B cell (primary cell): ENCODE measurements around the gene ATF4. TPM values are rescaled to one million over a fixed set of nuclear protein-coding genes. Genes with fewer than 3 reads are reported as not detected.

Experiments used
- ATAC-seq: fragments of 200-7000 bp; cut with Tn5 transposase; one replicate; pipeline ENCODE4 v1.10.0; 2021; ENCODE audit warnings: low read depth, mild to moderate bottlenecking, moderate number of reproducible peaks, moderate library complexity
- CTCF ChIA-PET: fragments of 350-600 bp; sonication (Branson Sonifier 250); formaldehyde crosslinking; loops from one replicate; lab custom pipeline; 2021; ENCODE audit warnings: antibody characterized with exemption, inconsistent platforms; lab: Charles Lee
- POLR2A ChIA-PET: fragments of 350-600 bp; sonication (Branson Sonifier 250); formaldehyde crosslinking; loops from one replicate; lab custom pipeline; 2021; ENCODE audit warnings: antibody characterized with exemption; lab: Charles Lee
- DNase-seq: peaks from one replicate; pipeline ENCODE4 v3.0.0; 2013
- H2AFZ ChIP-seq: 2 replicates; pipeline ENCODE4 v1.6.1; 2012; ENCODE audit warnings: mild to moderate bottlenecking, low read depth, low read length; ENCODE audit not compliant: insufficient read depth, poor library complexity, severe bottlenecking
- H3K27ac ChIP-seq, 2 donors: 1 replicate in 1 of 2; 2 replicates in 1 of 2; pipeline ENCODE4 v1.5.1; 2012 to 2013; ENCODE audit warnings: low read length in 2 of 2, mild to moderate bottlenecking in 2 of 2, moderate library complexity in 1 of 2
- H3K27me3 ChIP-seq, 4 experiments: fragments of 200-600 bp in 1 of 4; sonication (generic) in 1 of 4; replicated peaks in 1 of 4; 1 replicate in 2 of 4; 2 replicates in 2 of 4; pipeline versions ENCODE4 v1.6.1 to v1.7.0; 2013 to 2016; ENCODE audit warnings: low read length in 3 of 4, mild to moderate bottlenecking in 2 of 4, mixed read lengths in 1 of 4, moderate library complexity in 1 of 4; ENCODE audit not compliant: insufficient read depth in 4 of 4, control insufficient read depth in 3 of 4; ENCODE audit errors: control extremely low read depth in 1 of 4
- H3K36me3 ChIP-seq, 2 experiments: replicated peaks in 1 of 2; 1 replicate in 1 of 2; 2 replicates in 1 of 2; pipeline versions ENCODE4 v1.6.1 to v1.7.1; 2013; ENCODE audit warnings: low read length in 1 of 2; ENCODE audit not compliant: insufficient read depth in 2 of 2, control insufficient read depth in 1 of 2; ENCODE audit errors: control extremely low read depth in 1 of 2, extremely low read depth in 1 of 2
- H3K4me1 ChIP-seq, 2 donors: fragments of 200-600 bp in 1 of 2; sonication (generic) in 1 of 2; 1 replicate in 1 of 2; 2 replicates in 1 of 2; pipeline versions ENCODE4 v1.5.1 to v1.6.1; 2013 to 2017; ENCODE audit warnings: low read length in 2 of 2; ENCODE audit not compliant: control insufficient read depth in 2 of 2, insufficient read depth in 2 of 2
- H3K4me2 ChIP-seq: replicated peaks from 2 replicates; pipeline ENCODE3; 2012; ENCODE audit warnings: mild to moderate bottlenecking, low read depth, low read length; ENCODE audit not compliant: poor library complexity, severe bottlenecking
- H3K4me3 ChIP-seq, 5 experiments: fragments of 200-600 bp in 1 of 5; sonication (generic) in 1 of 5; 1 replicate in 3 of 5; 2 replicates in 2 of 5; pipeline versions ENCODE4 v1.5.1 to v1.7.0; 2011 to 2016; ENCODE audit warnings: low read length in 4 of 5, mild to moderate bottlenecking in 4 of 5, low read depth in 2 of 5, control low read depth in 1 of 5, moderate library complexity in 1 of 5; ENCODE audit not compliant: insufficient read depth in 1 of 5; ENCODE audit errors: control extremely low read depth in 1 of 5, extremely low read depth in 1 of 5
- H3K79me2 ChIP-seq: fragments of 200-600 bp; sonication (generic); one replicate; pipeline ENCODE4 v1.6.0; 2016; ENCODE audit warnings: low read length; ENCODE audit not compliant: control insufficient read depth, insufficient read depth
- H3K9ac ChIP-seq: fragments of 200-600 bp; sonication (generic); 2 replicates; pipeline ENCODE4 v1.6.1; 2017; ENCODE audit warnings: mild to moderate bottlenecking, low read length, moderate library complexity
- H3K9me3 ChIP-seq, 3 donors: one replicate each; pipeline versions ENCODE4 v1.6.1 to v1.7.1; 2013; ENCODE audit warnings: low read length in 2 of 3; ENCODE audit not compliant: control insufficient read depth in 2 of 3, insufficient read depth in 1 of 3; ENCODE audit errors: control extremely low read depth in 1 of 3
- H4K20me1 ChIP-seq: 2 replicates; pipeline ENCODE4 v1.6.0; 2012; ENCODE audit warnings: mild to moderate bottlenecking, low read length; ENCODE audit not compliant: insufficient read depth, control insufficient read depth, poor library complexity, severe bottlenecking
- H3K27ac Mint-ChIP-seq: one replicate; pipeline ENCODE4 v1.8.0; 2021; ENCODE audit warnings: mixed read lengths
- H3K27me3 Mint-ChIP-seq: one replicate; pipeline ENCODE4 v1.8.0; 2021; ENCODE audit warnings: mixed read lengths
- H3K4me1 Mint-ChIP-seq: one replicate; pipeline ENCODE4 v1.8.0; 2021; ENCODE audit warnings: mixed read lengths
- H3K4me3 Mint-ChIP-seq: one replicate; pipeline ENCODE4 v1.8.0; 2021; ENCODE audit warnings: mixed read lengths
- H3K9me3 Mint-ChIP-seq: one replicate; pipeline ENCODE4 v1.8.0; 2022; ENCODE audit warnings: mixed read lengths; ENCODE audit not compliant: insufficient read depth
- EZH2 ChIP-seq: IDR thresholded peaks from 2 replicates; pipeline ENCODE4 v1.6.1; 2012; ENCODE audit warnings: borderline replicate concordance, low read depth, mild to moderate bottlenecking, moderate library complexity, low read length; ENCODE audit not compliant: insufficient read depth, poor library complexity, severe bottlenecking
- WGBS: methylation state at CpG from one replicate; pipeline ENCODE4 v1.1.5; 2013; ENCODE audit warnings: missing lambda C conversion rate; ENCODE audit not compliant: insufficient coverage; 5-methylcytosine and 5-hydroxymethylcytosine counted together
- intact Hi-C: fragments of 100-400 bp; cut with micrococcal nuclease; formaldehyde crosslinking; loops from one replicate; pipeline ENCODE4 v1.10.0; 2022
- polyA plus RNA-seq: library from polyadenylated mRNA; depleted of rRNA; stranded (reverse); fragments of >200 nt; gene quantifications from 2 replicates; pipeline ENCODE4 v1.2.3, GENCODE V29; 2012
- total RNA-seq, 2 donors: library from RNA; stranded (reverse); fragments of 120-200 nt in 1 of 2; gene quantifications; 1 replicate in 1 of 2; 2 replicates in 1 of 2; pipeline versions ENCODE4 v1.2.3 to v1.2.4, GENCODE V29; 2013 to 2022
- TF ChIP-seq, protein P1 (sequence below): fragments of 200-600 bp; IDR thresholded peaks from one replicate; pipeline ENCODE4 v1.8.0; 2022; ENCODE audit warnings: antibody characterized with exemption, mild to moderate bottlenecking

Gene ATF4
- total and polyA plus RNA-seq, 2 donors (not counting 1 experiment from before 2014, with no cell fraction given), result 244 to 678 TPM

GRCh38 chr22:39476664-39477063 lies 43.7 kb upstream of the ATF4 start:
- H4K20me1 ChIP-seq, result peaks cover 10% of the 10 kb centered on the region
- ATAC-seq, result no peak
- H3K9me3 ChIP-seq, result no peaks in the 10 kb centered on the region
- no peak overlapping the region for H2AFZ ChIP-seq
- Mint-ChIP-seq H3K4me1 (peaks cover 19% of the 10 kb centered on the region), H3K27ac (no peak overlapping the region), H3K27me3 (no peaks in the 10 kb centered on the region), H3K9me3 (no peaks in the 10 kb centered on the region), H3K4me3 (no peak overlapping the region)
- WGBS, result 100% methylated on average over 13 of the region's 13 CpGs
- no peak for TF ChIP-seq EZH2
- TF ChIP-seq, protein P1, sequence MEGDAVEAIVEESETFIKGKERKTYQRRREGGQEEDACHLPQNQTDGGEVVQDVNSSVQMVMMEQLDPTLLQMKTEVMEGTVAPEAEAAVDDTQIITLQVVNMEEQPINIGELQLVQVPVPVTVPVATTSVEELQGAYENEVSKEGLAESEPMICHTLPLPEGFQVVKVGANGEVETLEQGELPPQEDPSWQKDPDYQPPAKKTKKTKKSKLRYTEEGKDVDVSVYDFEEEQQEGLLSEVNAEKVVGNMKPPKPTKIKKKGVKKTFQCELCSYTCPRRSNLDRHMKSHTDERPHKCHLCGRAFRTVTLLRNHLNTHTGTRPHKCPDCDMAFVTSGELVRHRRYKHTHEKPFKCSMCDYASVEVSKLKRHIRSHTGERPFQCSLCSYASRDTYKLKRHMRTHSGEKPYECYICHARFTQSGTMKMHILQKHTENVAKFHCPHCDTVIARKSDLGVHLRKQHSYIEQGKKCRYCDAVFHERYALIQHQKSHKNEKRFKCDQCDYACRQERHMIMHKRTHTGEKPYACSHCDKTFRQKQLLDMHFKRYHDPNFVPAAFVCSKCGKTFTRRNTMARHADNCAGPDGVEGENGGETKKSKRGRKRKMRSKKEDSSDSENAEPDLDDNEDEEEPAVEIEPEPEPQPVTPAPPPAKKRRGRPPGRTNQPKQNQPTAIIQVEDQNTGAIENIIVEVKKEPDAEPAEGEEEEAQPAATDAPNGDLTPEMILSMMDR, result no peak
- no peak for DNase-seq
- no peaks in the 10 kb centered on the region for H3K27me3 ChIP-seq
- CTCF ChIA-PET, result interaction anchor here (0.9 to 1.9 kb wide), 4 partner anchors 20 to 133 kb away, joined by 4 to 5 read pairs (median 4); no protein-coding TSS in a partner anchor
- H3K9ac ChIP-seq, result no peak overlapping the region
- POLR2A ChIA-PET, result no interaction called here
- no peak overlapping the region for H3K27ac ChIP-seq
- no peak overlapping the region for H3K4me3 ChIP-seq
- peaks cover 18 to 19% of the 10 kb centered on the region in 2 donors for H3K4me1 ChIP-seq
- no peaks in the 10 kb centered on the region for H3K36me3 ChIP-seq
- peaks cover 43% of the 10 kb centered on the region for H3K79me2 ChIP-seq
- intact Hi-C loops, result no loop called here
- no peak overlapping the region for H3K4me2 ChIP-seq

DNA sequence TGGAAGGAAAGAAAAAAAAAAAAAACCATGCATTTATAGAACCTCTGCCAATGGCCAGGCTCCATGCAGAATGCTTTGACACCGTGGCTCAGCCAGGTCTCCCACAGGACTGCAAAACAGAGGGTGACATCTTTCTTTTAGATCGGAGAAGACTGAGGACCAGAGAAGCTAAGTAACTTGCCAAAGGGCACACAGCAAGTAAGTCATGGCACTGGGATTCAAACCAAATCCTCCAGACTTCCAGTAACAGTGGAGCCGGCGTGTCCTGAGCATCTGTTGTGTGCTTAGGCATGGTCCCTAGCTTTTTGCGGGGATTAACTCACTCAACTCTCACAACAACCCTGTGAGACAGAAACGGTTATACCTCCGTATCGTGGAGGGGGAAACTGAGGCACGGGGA lies 42.8 kb upstream of the ATF4 start:
- no peak for TF ChIP-seq EZH2
- TF ChIP-seq, protein P1, result no peak
- CTCF ChIA-PET, result interaction anchor here (0.8 kb wide), 1 partner anchor 15 kb away, joined by 4 read pairs; no protein-coding TSS in a partner anchor

More for the DNA sequence above, 42.8 kb upstream of the ATF4 start:
- H4K20me1 ChIP-seq, result peaks cover 10% of the 10 kb centered on the region
- H3K4me3 ChIP-seq, result no peak overlapping the region
- intact Hi-C loops, result no loop called here
- H3K4me1 Mint-ChIP-seq, result peaks cover 11% of the 10 kb centered on the region
- no peak for ATAC-seq
- no peak overlapping the region for H3K27ac Mint-ChIP-seq
- no peaks in the 10 kb centered on the region for H3K9me3 ChIP-seq
- no peaks in the 10 kb centered on the region for H3K27me3 Mint-ChIP-seq
- no peak overlapping the region for H3K4me2 ChIP-seq
- H3K4me1 ChIP-seq, result peaks cover 9 to 10% of the 10 kb centered on the region in 2 donors
- WGBS, result 96% methylated on average over 9 of the region's 9 CpGs
- DNase-seq, result no peak
- no peaks in the 10 kb centered on the region for H3K27me3 ChIP-seq
- no peak overlapping the region for H3K4me3 Mint-ChIP-seq
- H2AFZ ChIP-seq, result no peak overlapping the region
- H3K9me3 Mint-ChIP-seq, result no peaks in the 10 kb centered on the region
- H3K79me2 ChIP-seq, result peaks cover 43% of the 10 kb centered on the region
- POLR2A ChIA-PET, result no interaction called here
- no peak overlapping the region for H3K9ac ChIP-seq
- H3K27ac ChIP-seq, result no peak overlapping the region
- H3K36me3 ChIP-seq, result no peaks in the 10 kb centered on the region
